Hematopoietic multipotent progenitor cell treated with erythropoietin and hydrocortisone succinate and interleukin-3 and kit ligand, for 15 days (in vitro differentiated cells): ENCODE measurements around the gene SNRPB.
"Not testable (repeated sequence)": the region's sequence is repeated elsewhere in the genome, so short reads cannot be mapped to it uniquely, and the experiment has no call there.

Source experiments
- DNase-seq: peaks from one replicate; pipeline ENCODE4 v3.0.0-alpha.2; 2015; ENCODE audit warnings: low spot score

The SNRPB gene

GRCh38 chr20:2470423-2471193, at the start of gene SNRPB:
Gene SNRPB, minus strand, starts transcription at chr20:2470789. Its CDS starts 99 bp downstream, at chr20:2470690.
- peak; percentile 98 for DNase-seq

GRCh38 chr20:2519115-2519809, 48.7 kb upstream of the SNRPB start:
- DNase-seq = no peak

- DNase-seq = no peak
These were observed 48.0 kb upstream of the SNRPB start for GRCh38 chr20:2518558-2518957.

GRCh38 chr20:2518096-2518495, 47.5 kb upstream of the SNRPB start:
- no peak for DNase-seq

GRCh38 chr20:2516399-2516798, 45.8 kb upstream of the SNRPB start:
- DNase-seq = no peak

- DNase-seq = no peak
These were observed 44.6 kb upstream of the SNRPB start for GRCh38 chr20:2515203-2515602.

GRCh38 chr20:2509794-2510193, 39.2 kb upstream of the SNRPB start:
- DNase-seq = no peak

GRCh38 chr20:2509468-2509781, 38.8 kb upstream of the SNRPB start:
- no peak for DNase-seq

GRCh38 chr20:2508631-2509467, 38.3 kb upstream of the SNRPB start, which contains the start of gene ZNF343:
Gene ZNF343, minus strand, starts transcription at chr20:2508915. Its CDS starts 15,020 bp downstream, at chr20:2493895.
- DNase-seq = peak; percentile 87

- no peak for DNase-seq
These were observed 37.5 kb upstream of the SNRPB start for GRCh38 chr20:2507875-2508630.

- no peak for DNase-seq
These were observed 36.9 kb upstream of the SNRPB start for GRCh38 chr20:2507464-2507863.

GRCh38 chr20:2506426-2506825, 35.8 kb upstream of the SNRPB start:
- DNase-seq = not testable (repeated sequence)

- DNase-seq = not testable (repeated sequence)
These were observed 34.2 kb upstream of the SNRPB start for GRCh38 chr20:2504803-2505202.

GRCh38 chr20:2502808-2503384, 32.3 kb upstream of the SNRPB start:
- DNase-seq = not testable (repeated sequence)

GRCh38 chr20:2485661-2486060, 15.1 kb upstream of the SNRPB start:
- no peak for DNase-seq

GRCh38 chr20:2485080-2485479, 14.5 kb upstream of the SNRPB start:
- no peak for DNase-seq

- DNase-seq = no peak
These were observed 12.9 kb upstream of the SNRPB start for GRCh38 chr20:2483504-2483903.

- no peak for DNase-seq
These were observed 9.8 kb upstream of the SNRPB start for GRCh38 chr20:2480381-2480780.

- DNase-seq = no peak
These were observed 6.4 kb upstream of the SNRPB start for GRCh38 chr20:2476742-2477615.
